ENCODE measurements around the gene CDX1.
"Not testable (repeated sequence)": the region's sequence is repeated elsewhere in the genome, so short reads cannot be mapped to it uniquely, and the experiment has no call there.

CDX1 gene

DNA sequence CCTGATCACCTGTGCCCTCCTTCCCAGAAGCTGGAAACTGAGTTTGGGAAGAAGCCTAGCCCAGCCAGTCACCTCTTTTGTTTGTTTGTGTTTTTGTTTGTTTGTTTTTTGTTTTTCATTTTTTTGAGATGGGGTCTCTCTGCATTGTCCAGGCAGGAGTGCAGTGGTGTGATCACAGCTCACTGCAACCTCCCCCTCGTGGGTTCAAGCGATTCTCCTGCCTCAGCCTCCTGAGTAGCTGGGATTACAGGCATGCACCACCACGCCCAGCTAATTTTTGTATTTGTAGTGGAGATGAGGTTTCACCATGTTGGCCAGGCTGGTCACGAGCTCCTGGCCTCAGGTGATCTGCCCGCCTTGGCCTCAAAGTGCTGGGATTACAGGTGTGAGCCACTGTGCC is 67.1 kb downstream of the CDX1 start:
- not testable (repeated sequence) for DNase-seq

All from right kidney (tissue), 1 donor.